Naive thymus-derived CD8-positive, alpha-beta T cell (primary cell): ENCODE measurements around the gene COL23A1. TPM values are rescaled to one million over a fixed set of nuclear protein-coding genes. Genes with fewer than 3 reads are reported as not detected.
A peak's percentile ranks its signal among the peaks of the same experiment; 100 is the strongest.

Experiments
- ATAC-seq, 2 donors: fragments of 150-1000 bp; cut with Tn5 transposase in 1 of 2; sonication (Bioruptor Pico), chemical (Tn5 transposase) in 1 of 2; 1 replicate in 1 of 2; 2 replicates in 1 of 2; pipeline ENCODE4 v1.10.0; 2021; ENCODE audit warnings: mild to moderate bottlenecking in 2 of 2, moderate library complexity in 2 of 2
- POLR2A ChIA-PET: fragments of 350-600 bp; sonication (Branson Sonifier 250); formaldehyde crosslinking; loops from one replicate; lab custom pipeline; 2021; ENCODE audit warnings: antibody characterized with exemption; lab: Charles Lee
- DNase-seq, 10 donors: peaks; one replicate each; pipeline versions ENCODE4 v3.0.0 to v3.0.0-alpha.2; 2020 to 2022
- H3K27ac Mint-ChIP-seq, 10 donors: one replicate each; pipeline ENCODE4 v1.8.0; 2020 to 2022; ENCODE audit warnings: mild to moderate bottlenecking in 10 of 10, mixed read lengths in 10 of 10, moderate library complexity in 4 of 10, inconsistent platforms in 1 of 10
- H3K27me3 Mint-ChIP-seq, 5 donors: one replicate each; pipeline ENCODE4 v1.8.0; 2021 to 2022; ENCODE audit warnings: mixed read lengths in 5 of 5
- H3K36me3 Mint-ChIP-seq, 3 donors: one replicate each; pipeline ENCODE4 v1.8.0; 2020 to 2022; ENCODE audit warnings: mixed read lengths in 3 of 3, mild to moderate bottlenecking in 2 of 3, inconsistent platforms in 1 of 3
- H3K4me1 Mint-ChIP-seq, 4 donors: one replicate each; pipeline ENCODE4 v1.8.0; 2021 to 2022; ENCODE audit warnings: mixed read lengths in 4 of 4
- H3K4me3 Mint-ChIP-seq, 10 donors: one replicate each; pipeline ENCODE4 v1.8.0; 2020 to 2022; ENCODE audit warnings: mild to moderate bottlenecking in 10 of 10, mixed read lengths in 10 of 10, moderate library complexity in 6 of 10, inconsistent platforms in 1 of 10
- H3K9me3 Mint-ChIP-seq, 9 donors: one replicate each; pipeline ENCODE4 v1.8.0; 2020 to 2022; ENCODE audit warnings: mixed read lengths in 9 of 9, mild to moderate bottlenecking in 3 of 9, inconsistent platforms in 1 of 9, moderate library complexity in 1 of 9
- polyA plus RNA-seq, 3 donors: library from polyadenylated mRNA; unstranded; fragments of 300-500 nt; fragmentation: Illumina TruSeq; gene quantifications; one replicate each; pipeline ENCODE4 v1.2.3, GENCODE V29; 2021
- total RNA-seq, 8 experiments: library from RNA in 2 of 8; stranded (reverse) in 2 of 8; gene quantifications; one replicate each; pipeline ENCODE4 v1.2.3 and lab custom pipeline; 2021 to 2026

COL23A1 gene
- total and polyA plus RNA-seq, 5 experiments from 2014 or later: 0.10 to 0.51 (median 0.16) TPM; not detected in 2

- Mint-ChIP-seq H3K27ac (no peak overlapping the region), H3K4me1 (peaks cover 0 to 1% (median 0%) of the 10 kb centered on the region in 4 donors), H3K9me3 (peaks cover 0 to 14% (median 0%) of the 10 kb centered on the region in 9 donors), H3K27me3 (peaks cover 0 to 4% (median 0%) of the 10 kb centered on the region in 5 donors), H3K4me3 (no peak overlapping the region), H3K36me3 (no peaks in the 10 kb centered on the region)
- DNase-seq (no peak), ATAC-seq (no peak)
- POLR2A ChIA-PET: no interaction called here
Measured at GRCh38 chr5:178505639-178506407, 84.4 kb downstream of the COL23A1 start.

- no peaks in the 10 kb centered on the region for H3K36me3 Mint-ChIP-seq
- H3K4me1 Mint-ChIP-seq: peaks cover 0 to 1% (median 0%) of the 10 kb centered on the region in 4 donors
- H3K9me3 Mint-ChIP-seq: peaks cover 0 to 14% (median 2%) of the 10 kb centered on the region in 9 donors
- ATAC-seq (no peak), DNase-seq (no peak)
- peaks cover 0 to 1% (median 0%) of the 10 kb centered on the region in 5 donors for H3K27me3 Mint-ChIP-seq
- H3K27ac Mint-ChIP-seq: peak overlapping the region in 1 of 10 donors; percentile 52
- POLR2A ChIA-PET: no interaction called here
- no peak overlapping the region for H3K4me3 Mint-ChIP-seq
Measured at GRCh38 chr5:178504340-178504960, 85.7 kb downstream of the COL23A1 start.

- H3K27me3 Mint-ChIP-seq: no peaks in the 10 kb centered on the region
- DNase-seq: no peak
- H3K27ac Mint-ChIP-seq: no peak overlapping the region
- POLR2A ChIA-PET: no interaction called here
- no peaks in the 10 kb centered on the region for H3K36me3 Mint-ChIP-seq
- peak overlapping the region in 1 of 10 donors; percentile 26 for H3K4me3 Mint-ChIP-seq
- peaks cover 0 to 7% (median 0%) of the 10 kb centered on the region in 9 donors for H3K9me3 Mint-ChIP-seq
- no peak for ATAC-seq
- H3K4me1 Mint-ChIP-seq: peaks cover 0 to 1% (median 0%) of the 10 kb centered on the region in 4 donors
Measured at GRCh38 chr5:178502401-178503100, 87.6 kb downstream of the COL23A1 start.

GRCh38 chr5:178499352-178499751, 90.8 kb downstream of the COL23A1 start:
- POLR2A ChIA-PET: no interaction called here
- H3K9me3 Mint-ChIP-seq: peaks cover 0 to 7% (median 0%) of the 10 kb centered on the region in 9 donors
- no peak for ATAC-seq
- no peaks in the 10 kb centered on the region for H3K27me3 Mint-ChIP-seq
- peaks cover 0 to 1% (median 0%) of the 10 kb centered on the region in 4 donors for H3K4me1 Mint-ChIP-seq
- H3K4me3 Mint-ChIP-seq: no peak overlapping the region
- no peak for DNase-seq
- H3K36me3 Mint-ChIP-seq: no peaks in the 10 kb centered on the region
- H3K27ac Mint-ChIP-seq: no peak overlapping the region

GRCh38 chr5:178496642-178497041, 93.6 kb downstream of the COL23A1 start:
- DNase-seq (no peak), ATAC-seq (no peak)
- H3K36me3 Mint-ChIP-seq: peaks cover 0 to 2% (median 0%) of the 10 kb centered on the region in 3 donors
- peaks cover 0 to 1% (median 0%) of the 10 kb centered on the region in 5 donors for H3K27me3 Mint-ChIP-seq
- POLR2A ChIA-PET: interaction anchor here (0.7 kb wide), 1 partner anchor 13 kb away, joined by 3 read pairs; no protein-coding TSS in a partner anchor
- H3K4me1 Mint-ChIP-seq: no peaks in the 10 kb centered on the region
- H3K9me3 Mint-ChIP-seq: peaks cover 0 to 7% (median 0%) of the 10 kb centered on the region in 9 donors
- H3K4me3 Mint-ChIP-seq: no peak overlapping the region
- H3K27ac Mint-ChIP-seq: no peak overlapping the region

- Mint-ChIP-seq H3K9me3 (peaks cover 0 to 7% (median 0%) of the 10 kb centered on the region in 9 donors), H3K27me3 (peaks cover 0 to 1% (median 0%) of the 10 kb centered on the region in 5 donors), H3K27ac (no peak overlapping the region), H3K4me1 (no peaks in the 10 kb centered on the region), H3K36me3 (peaks cover 0 to 2% (median 0%) of the 10 kb centered on the region in 3 donors), H3K4me3 (no peak overlapping the region)
- POLR2A ChIA-PET: interaction anchor here (0.7 kb wide), 1 partner anchor 12 kb away, joined by 3 read pairs; no protein-coding TSS in a partner anchor
- no peak for ATAC-seq
- no peak for DNase-seq
Measured at GRCh38 chr5:178496214-178496613, 94.0 kb downstream of the COL23A1 start.

GRCh38 chr5:178495706-178496105, 94.5 kb downstream of the COL23A1 start:
- DNase-seq (no peak), ATAC-seq (no peak)
- H3K4me3 Mint-ChIP-seq: no peak overlapping the region
- H3K36me3 Mint-ChIP-seq: peaks cover 0 to 2% (median 0%) of the 10 kb centered on the region in 3 donors
- H3K4me1 Mint-ChIP-seq: no peaks in the 10 kb centered on the region
- peaks cover 0 to 7% (median 0%) of the 10 kb centered on the region in 9 donors for H3K9me3 Mint-ChIP-seq
- peaks cover 0 to 1% (median 0%) of the 10 kb centered on the region in 5 donors for H3K27me3 Mint-ChIP-seq
- POLR2A ChIA-PET: interaction anchor here (0.7 kb wide), 1 partner anchor 12 kb away, joined by 3 read pairs; no protein-coding TSS in a partner anchor
- no peak overlapping the region for H3K27ac Mint-ChIP-seq

GRCh38 chr5:178492278-178492677, 97.9 kb downstream of the COL23A1 start:
- DNase-seq (no peak), ATAC-seq (no peak)
- H3K27me3 Mint-ChIP-seq: peaks cover 0 to 4% (median 2%) of the 10 kb centered on the region in 5 donors
- POLR2A ChIA-PET: no interaction called here
- H3K4me1 Mint-ChIP-seq: no peaks in the 10 kb centered on the region
- H3K36me3 Mint-ChIP-seq: peaks cover 0 to 2% (median 0%) of the 10 kb centered on the region in 3 donors
- no peak overlapping the region for H3K4me3 Mint-ChIP-seq
- peaks cover 0 to 1% (median 0%) of the 10 kb centered on the region in 9 donors for H3K9me3 Mint-ChIP-seq
- no peak overlapping the region for H3K27ac Mint-ChIP-seq

- Mint-ChIP-seq H3K27ac (no peak overlapping the region), H3K4me1 (no peaks in the 10 kb centered on the region), H3K4me3 (no peak overlapping the region), H3K36me3 (peaks cover 0 to 2% (median 0%) of the 10 kb centered on the region in 3 donors), H3K9me3 (peaks cover 0 to 1% (median 0%) of the 10 kb centered on the region in 9 donors), H3K27me3 (peaks cover 0 to 4% (median 2%) of the 10 kb centered on the region in 5 donors)
- POLR2A ChIA-PET: no interaction called here
- no peak for DNase-seq
- no peak for ATAC-seq
Measured at GRCh38 chr5:178490935-178491652, 99.1 kb downstream of the COL23A1 start.

- Mint-ChIP-seq H3K27ac (no peak overlapping the region), H3K9me3 (peaks cover 0 to 1% (median 0%) of the 10 kb centered on the region in 9 donors), H3K27me3 (peaks cover 0 to 4% (median 2%) of the 10 kb centered on the region in 5 donors), H3K4me1 (no peaks in the 10 kb centered on the region), H3K4me3 (no peak overlapping the region), H3K36me3 (peaks cover 0 to 2% (median 0%) of the 10 kb centered on the region in 3 donors)
- POLR2A ChIA-PET: no interaction called here
- ATAC-seq (no peak), DNase-seq (no peak)
Measured at GRCh38 chr5:178489271-178489976, 100.8 kb downstream of the COL23A1 start.

- Mint-ChIP-seq H3K4me1 (peaks cover 0 to 3% (median 3%) of the 10 kb centered on the region in 4 donors), H3K9me3 (peaks cover 0 to 1% (median 0%) of the 10 kb centered on the region in 9 donors), H3K27ac (no peak overlapping the region), H3K36me3 (peaks cover 0 to 2% (median 0%) of the 10 kb centered on the region in 3 donors), H3K4me3 (no peak overlapping the region), H3K27me3 (peaks cover 0 to 4% (median 2%) of the 10 kb centered on the region in 5 donors)
- no peak for DNase-seq
- POLR2A ChIA-PET: no interaction called here
- ATAC-seq: no peak
Measured at GRCh38 chr5:178488696-178489095, 101.5 kb downstream of the COL23A1 start.
